PC-3 (cell line): ENCODE results near the gene PLPP6. TPM values are rescaled to one million over a fixed set of nuclear protein-coding genes. Genes with fewer than 3 reads are reported as not detected.

Experiments
- ATAC-seq: fragments of 200-7000 bp; cut with Tn5 transposase; 2 replicates; pipeline ENCODE4 v1.9.1; 2020; ENCODE audit warnings: mild to moderate bottlenecking, moderate library complexity
- BruUV-seq: library from RNA; stranded (reverse); fragments of 400-500 nt; replicated peaks from 2 replicates; lab custom pipeline; 2021; lab: Mats Ljungman, UMichigan
- CTCF ChIA-PET: fragments of 300-600 bp; sonication (Branson Sonifier 250); formaldehyde crosslinking; loops from one replicate; lab custom pipeline; 2022; ENCODE audit warnings: antibody characterized with exemption; lab: Charles Lee
- POLR2A ChIA-PET: fragments of 300-600 bp; sonication (Branson Sonifier 250); formaldehyde crosslinking; loops from one replicate; lab custom pipeline; 2022; ENCODE audit warnings: antibody characterized with exemption; ENCODE audit not compliant: unreplicated experiment; lab: Charles Lee
- DNase-seq: peaks from one replicate; pipeline ENCODE4 v3.0.0-alpha.2; 2015
- H2AFZ ChIP-seq: fragments of 300-600 bp; sonication (generic); 2 replicates; pipeline ENCODE4 v1.6.0; 2016; ENCODE audit warnings: antibody characterized with exemption, low read length
- H3F3A ChIP-seq: fragments of 300-600 bp; sonication (generic); one replicate; pipeline ENCODE4 v1.6.0; 2017; ENCODE audit warnings: antibody characterized with exemption, low read length, control low read depth, mild to moderate bottlenecking; ENCODE audit not compliant: unreplicated experiment
- H3K27ac ChIP-seq: fragments of 300-600 bp; sonication (generic); 2 replicates; pipeline ENCODE4 v1.5.1; 2016; ENCODE audit warnings: mild to moderate bottlenecking, low read length
- H3K27me3 ChIP-seq: fragments of 300-600 bp; sonication (generic); 2 replicates; pipeline ENCODE4 v1.6.1; 2016; ENCODE audit warnings: low read length, mixed read lengths
- H3K36me3 ChIP-seq: fragments of 300-600 bp; sonication (generic); 2 replicates; pipeline ENCODE4 v1.6.1; 2016; ENCODE audit warnings: low read depth, mixed run types, low read length, mixed read lengths
- H3K4me1 ChIP-seq: fragments of 300-600 bp; sonication (generic); 2 replicates; pipeline ENCODE4 v1.5.1; 2016; ENCODE audit warnings: low read length; ENCODE audit not compliant: insufficient read depth
- H3K4me2 ChIP-seq: fragments of 300-600 bp; sonication (generic); 2 replicates; pipeline ENCODE4 v1.6.0; 2016; ENCODE audit warnings: low read length
- H3K4me3 ChIP-seq: fragments of 300-600 bp; sonication (generic); 2 replicates; pipeline ENCODE4 v1.5.1; 2016; ENCODE audit warnings: mild to moderate bottlenecking, low read length, mixed read lengths
- H3K79me2 ChIP-seq: fragments of 300-600 bp; sonication (generic); 2 replicates; pipeline ENCODE4 v1.6.1; 2017; ENCODE audit warnings: low read length, mixed read lengths
- H3K9ac ChIP-seq: fragments of 300-600 bp; sonication (generic); 2 replicates; pipeline ENCODE4 v1.6.0; 2016; ENCODE audit warnings: mild to moderate bottlenecking, low read length
- H3K9me2 ChIP-seq: fragments of 300-600 bp; sonication (generic); replicated peaks from 2 replicates; pipeline ENCODE4 v1.6.1; 2016; ENCODE audit warnings: mixed run types, low read length, mixed read lengths
- H3K9me3 ChIP-seq: fragments of 300-600 bp; sonication (generic); 2 replicates; pipeline ENCODE4 v1.6.1; 2016; ENCODE audit warnings: low read length, mixed read lengths
- H4K20me1 ChIP-seq: fragments of 300-600 bp; sonication (generic); 2 replicates; pipeline ENCODE4 v1.6.1; 2016; ENCODE audit warnings: low read length, mixed read lengths
- CTCF ChIP-seq: fragments of 300-600 bp; sonication (generic); conservative IDR thresholded peaks from 2 replicates; pipeline ENCODE4 v1.5.1; 2017; ENCODE audit warnings: antibody characterized with exemption, low read depth, mild to moderate bottlenecking, low read length
- EZH2 ChIP-seq: fragments of 300-600 bp; sonication (generic); IDR thresholded peaks from one replicate; pipeline ENCODE4 v1.6.1; 2017; ENCODE audit warnings: antibody characterized with exemption, mild to moderate bottlenecking, low read length; ENCODE audit not compliant: unreplicated experiment
- EZH2phosphoT487 ChIP-seq: fragments of 300-600 bp; sonication (generic); IDR thresholded peaks from 2 replicates; pipeline ENCODE4 v1.6.1; 2018; ENCODE audit warnings: mild to moderate bottlenecking, antibody characterized with exemption, low read length, borderline replicate concordance
- intact Hi-C: fragments of 100-400 bp; cut with micrococcal nuclease; formaldehyde crosslinking; loops from 2 replicates; pipeline ENCODE4 v1.9.0; 2023
- total RNA-seq: library from RNA; depleted of rRNA; stranded (reverse); fragments of >200 nt; gene quantifications from 2 replicates; pipeline ENCODE4 v1.2.3, GENCODE V29; 2014

Gene PLPP6
- total RNA-seq, 1 experiment from 2014 or later = 3.6 TPM

- no peaks in the 10 kb centered on the region for H3K79me2 ChIP-seq
- no peaks in the 10 kb centered on the region for H3K27me3 ChIP-seq
- H3K4me3 ChIP-seq = no peak overlapping the region
- H3K9me2 ChIP-seq = no peaks in the 10 kb centered on the region
- peaks cover 18% of the 10 kb centered on the region for H3K36me3 ChIP-seq
- H3F3A ChIP-seq = no peaks in the 10 kb centered on the region
- H3K4me2 ChIP-seq = no peak overlapping the region
- no peak overlapping the region for H2AFZ ChIP-seq
- ATAC-seq (no peak), DNase-seq (no peak)
- H3K27ac ChIP-seq = no peak overlapping the region
- POLR2A ChIA-PET = no interaction called here
- no peaks in the 10 kb centered on the region for H3K9me3 ChIP-seq
- intact Hi-C loops = no loop called here
- H3K9ac ChIP-seq = no peak overlapping the region
- CTCF ChIA-PET = no interaction called here
- H3K4me1 ChIP-seq = peaks cover 10% of the 10 kb centered on the region; the same call in 1 of the 2 replicates
- no peaks in the 10 kb centered on the region for H4K20me1 ChIP-seq
- no peak for TF ChIP-seq EZH2phosphoT487
- TF ChIP-seq CTCF = no peak
- TF ChIP-seq EZH2 = no peak
- no TSS peak for BruUV-seq
These were observed 38.8 kb downstream of the PLPP6 start for GRCh38 chr9:4700932-4701331.

GRCh38 chr9:4701526-4701925 is 39.4 kb downstream of the PLPP6 start:
- no TSS peak for BruUV-seq
- Histone ChIP-seq H3K9ac (no peak overlapping the region), H3K4me3 (no peak overlapping the region), H3F3A (no peaks in the 10 kb centered on the region), H3K79me2 (no peaks in the 10 kb centered on the region), H4K20me1 (no peaks in the 10 kb centered on the region), H3K27ac (no peak overlapping the region), H3K36me3 (peaks cover 18% of the 10 kb centered on the region), H3K9me2 (no peaks in the 10 kb centered on the region), H2AFZ (no peak overlapping the region), H3K4me2 (no peak overlapping the region), H3K27me3 (no peaks in the 10 kb centered on the region), H3K9me3 (no peaks in the 10 kb centered on the region), H3K4me1 (peaks cover 10% of the 10 kb centered on the region; the same call in 1 of the 2 replicates)
- POLR2A ChIA-PET = no interaction called here
- no peak for ATAC-seq
- CTCF ChIA-PET = no interaction called here
- DNase-seq = no peak
- TF ChIP-seq EZH2 = no peak
- TF ChIP-seq CTCF = no peak
- TF ChIP-seq EZH2phosphoT487 = no peak
- intact Hi-C loops = no loop called here

GRCh38 chr9:4704129-4704528 is 42.0 kb downstream of the PLPP6 start:
- no TSS peak for BruUV-seq
- H3K9me3 ChIP-seq = no peaks in the 10 kb centered on the region
- TF ChIP-seq EZH2 = no peak
- TF ChIP-seq CTCF = no peak
- TF ChIP-seq EZH2phosphoT487 = no peak
- H3K9ac ChIP-seq = no peak overlapping the region
- H3K9me2 ChIP-seq = no peaks in the 10 kb centered on the region
- peaks cover 11% of the 10 kb centered on the region for H3K36me3 ChIP-seq
- CTCF ChIA-PET = no interaction called here
- H3K27ac ChIP-seq = peak overlapping the region; percentile 4; the same call in 1 of the 2 replicates
- peak; percentile 64 for ATAC-seq
- DNase-seq = peak; percentile 35
- intact Hi-C loops = no loop called here
- H3K4me1 ChIP-seq = peaks cover 10% of the 10 kb centered on the region; the same call in 1 of the 2 replicates
- no peaks in the 10 kb centered on the region for H4K20me1 ChIP-seq
- H2AFZ ChIP-seq = no peak overlapping the region
- H3F3A ChIP-seq = no peaks in the 10 kb centered on the region
- POLR2A ChIA-PET = interaction anchor here (0.6 kb wide), 1 partner anchor 38 kb away, joined by 4 read pairs; the partner anchor contains the start of gene SPATA6L
- no peaks in the 10 kb centered on the region for H3K79me2 ChIP-seq
- H3K4me2 ChIP-seq = no peak overlapping the region
- no peak overlapping the region for H3K4me3 ChIP-seq
- H3K27me3 ChIP-seq = no peaks in the 10 kb centered on the region
